H9 (cell line): Measurements from ENCODE around the gene ZNF791. TPM values are rescaled to one million over a fixed set of nuclear protein-coding genes. Genes with fewer than 3 reads are reported as not detected.

Experiments used
- DNase-seq: peaks from one replicate; pipeline ENCODE4 v3.0.0-alpha.2; 2017
- H2AFZ ChIP-seq: one replicate; pipeline ENCODE4 v1.6.1; 2013; ENCODE audit warnings: mild to moderate bottlenecking, low read length, control low read depth, moderate library complexity
- H2AK5ac ChIP-seq: 2 replicates; pipeline ENCODE4 v1.6.1; 2013; ENCODE audit warnings: low read length, control low read depth, mixed read lengths; ENCODE audit not compliant: insufficient read length
- H2BK120ac ChIP-seq: one replicate; pipeline ENCODE4 v1.6.1; 2013; ENCODE audit warnings: low read depth, mild to moderate bottlenecking, low read length, control low read depth, inconsistent platforms; ENCODE audit not compliant: poor library complexity, severe bottlenecking
- H2BK12ac ChIP-seq: 2 replicates; pipeline ENCODE4 v1.6.1; 2013; ENCODE audit warnings: low read length, control low read depth, mixed read lengths, low read depth; ENCODE audit not compliant: insufficient read length
- H2BK15ac ChIP-seq: 2 replicates; pipeline ENCODE4 v1.6.1; 2013; ENCODE audit warnings: low read depth, low read length, control low read depth
- H2BK20ac ChIP-seq: one replicate; pipeline ENCODE4 v1.6.1; 2013; ENCODE audit warnings: low read depth, mild to moderate bottlenecking, low read length, control low read depth, inconsistent platforms; ENCODE audit not compliant: poor library complexity, severe bottlenecking
- H2BK5ac ChIP-seq: 2 replicates; pipeline ENCODE4 v1.6.1; 2013; ENCODE audit warnings: low read length, control low read depth, mixed read lengths; ENCODE audit not compliant: insufficient read length
- H3K14ac ChIP-seq: 2 replicates; pipeline ENCODE4 v1.6.1; 2013; ENCODE audit warnings: low read length, control low read depth; ENCODE audit not compliant: insufficient read depth
- H3K18ac ChIP-seq: 2 replicates; pipeline ENCODE4 v1.6.1; 2013; ENCODE audit warnings: low read depth, mild to moderate bottlenecking, mixed read lengths, low read length, control low read depth; ENCODE audit not compliant: insufficient read length
- H3K23ac ChIP-seq: 2 replicates; pipeline ENCODE4 v1.6.1; 2013; ENCODE audit warnings: low read length, control low read depth, mixed read lengths, low read depth; ENCODE audit not compliant: insufficient read length
- H3K23me2 ChIP-seq: 2 replicates; pipeline ENCODE4 v1.6.1; 2013; ENCODE audit warnings: low read depth, mild to moderate bottlenecking, mixed read lengths, low read length, control low read depth; ENCODE audit not compliant: insufficient read length, poor library complexity, severe bottlenecking
- H3K27ac ChIP-seq: 2 replicates; pipeline ENCODE4 v1.5.1; 2013; ENCODE audit warnings: low read length, control low read depth, mixed read lengths, low read depth; ENCODE audit not compliant: insufficient read length
- H3K27me3 ChIP-seq: 2 replicates; pipeline ENCODE4 v1.6.1; 2013; ENCODE audit warnings: low read length, control low read depth, inconsistent platforms; ENCODE audit not compliant: insufficient read depth
- H3K4ac ChIP-seq: 2 replicates; pipeline ENCODE4 v1.6.1; 2013; ENCODE audit warnings: low read depth, mild to moderate bottlenecking, control low read depth, inconsistent platforms, low read length, moderate library complexity
- H3K4me1 ChIP-seq: 2 replicates; pipeline ENCODE4 v1.6.1; 2013; ENCODE audit warnings: low read length, control low read depth, inconsistent platforms; ENCODE audit not compliant: insufficient read depth
- H3K4me2 ChIP-seq: 2 replicates; pipeline ENCODE4 v1.6.1; 2013; ENCODE audit warnings: low read length, control low read depth, mixed read lengths; ENCODE audit not compliant: insufficient read length, insufficient read depth
- H3K56ac ChIP-seq: 2 replicates; pipeline ENCODE4 v1.6.1; 2013; ENCODE audit warnings: low read depth, mild to moderate bottlenecking, mixed read lengths, low read length, control low read depth; ENCODE audit not compliant: insufficient read length
- H3K79me1 ChIP-seq: 2 replicates; pipeline ENCODE4 v1.6.1; 2013; ENCODE audit warnings: low read depth, mild to moderate bottlenecking, moderate library complexity, low read length, control low read depth, inconsistent platforms; ENCODE audit not compliant: insufficient read depth, poor library complexity, severe bottlenecking
- H3K79me2 ChIP-seq: 2 replicates; pipeline ENCODE4 v1.6.1; 2013; ENCODE audit warnings: low read length, control low read depth, inconsistent platforms; ENCODE audit not compliant: insufficient read depth
- H3K9ac ChIP-seq: 2 replicates; pipeline ENCODE4 v1.6.1; 2013; ENCODE audit warnings: low read length, control low read depth, mixed read lengths; ENCODE audit not compliant: insufficient read length; ENCODE audit errors: extremely low read depth
- H3K9me3 ChIP-seq: one replicate; pipeline ENCODE4 v1.6.1; 2013; ENCODE audit warnings: low read depth, low read length, inconsistent platforms; ENCODE audit not compliant: control insufficient read depth
- H3T11ph ChIP-seq: one replicate; pipeline ENCODE4 v1.6.1; 2013; ENCODE audit warnings: mild to moderate bottlenecking, low read length, control low read depth, inconsistent platforms
- H4K20me1 ChIP-seq: one replicate; pipeline ENCODE4 v1.6.1; 2013; ENCODE audit not compliant: control insufficient read depth, insufficient read length, insufficient read depth
- H4K5ac ChIP-seq: 2 replicates; pipeline ENCODE4 v1.6.1; 2013; ENCODE audit warnings: low read depth, mild to moderate bottlenecking, mixed read lengths, low read length, control low read depth; ENCODE audit not compliant: insufficient read length
- H4K8ac ChIP-seq: replicated peaks from 2 replicates; pipeline ENCODE4 v1.6.1; 2013; ENCODE audit warnings: low read length, control low read depth, mixed read lengths, low read depth; ENCODE audit not compliant: insufficient read length
- H4K91ac ChIP-seq: 2 replicates; pipeline ENCODE4 v1.6.1; 2013; ENCODE audit warnings: low read depth, mild to moderate bottlenecking, moderate library complexity, mixed read lengths, low read length, control low read depth; ENCODE audit not compliant: insufficient read length
- H3K27ac Mint-ChIP-seq, 3 experiments: 2 replicates in 2 of 3; 3 replicates in 1 of 3; pipeline ENCODE4 v1.8.0; 2020 to 2021; ENCODE audit warnings: mixed read lengths in 3 of 3, mild to moderate bottlenecking in 1 of 3, moderate library complexity in 1 of 3
- H3K27me3 Mint-ChIP-seq: 2 replicates; pipeline ENCODE4 v1.8.0; 2021; ENCODE audit warnings: low read depth, mild to moderate bottlenecking, moderate library complexity, mixed read lengths
- H3K36me3 Mint-ChIP-seq, 3 experiments: 2 replicates in 2 of 3; 3 replicates in 1 of 3; pipeline ENCODE4 v1.8.0; 2020 to 2021; ENCODE audit warnings: low read depth in 3 of 3, mixed read lengths in 3 of 3; ENCODE audit not compliant: insufficient read depth in 1 of 3
- H3K4me1 Mint-ChIP-seq, 2 experiments: 2 replicates each; pipeline ENCODE4 v1.8.0; 2020; ENCODE audit warnings: mixed read lengths in 2 of 2
- H3K4me3 Mint-ChIP-seq, 2 experiments: 2 replicates in 1 of 2; 3 replicates in 1 of 2; pipeline ENCODE4 v1.8.0; 2020 to 2021; ENCODE audit warnings: mild to moderate bottlenecking in 2 of 2, mixed read lengths in 2 of 2, moderate library complexity in 1 of 2
- H3K9me3 Mint-ChIP-seq, 2 experiments: 2 replicates in 1 of 2; 3 replicates in 1 of 2; pipeline ENCODE4 v1.8.0; 2020; ENCODE audit warnings: mild to moderate bottlenecking in 2 of 2, mixed read lengths in 2 of 2, moderate library complexity in 1 of 2
- WGBS: extraction: QIAGEN DNeasy Blood & Tissue Kit; methylation state at CpG from one replicate; pipeline ENCODE4 v1.1.7; 2013; ENCODE audit warnings: missing lambda C conversion rate, low lambda C conversion rate, mixed read lengths; ENCODE audit not compliant: insufficient read length; ENCODE audit errors: extremely low coverage; 5-methylcytosine and 5-hydroxymethylcytosine counted together
- total RNA-seq: library from RNA; stranded (reverse); gene quantifications from 2 replicates; pipeline ENCODE4 v1.2.1, GENCODE V29; 2021
- TF ChIP-seq, protein P1 (sequence below): fragments of 200-600 bp; sonication (generic); conservative IDR thresholded peaks from 3 replicates; pipeline ENCODE4 v1.8.0; 2021; ENCODE audit warnings: antibody characterized with exemption, mild to moderate bottlenecking

ZNF791 gene
- total RNA-seq, 1 experiment from 2014 or later = 20.2 TPM

DNA sequence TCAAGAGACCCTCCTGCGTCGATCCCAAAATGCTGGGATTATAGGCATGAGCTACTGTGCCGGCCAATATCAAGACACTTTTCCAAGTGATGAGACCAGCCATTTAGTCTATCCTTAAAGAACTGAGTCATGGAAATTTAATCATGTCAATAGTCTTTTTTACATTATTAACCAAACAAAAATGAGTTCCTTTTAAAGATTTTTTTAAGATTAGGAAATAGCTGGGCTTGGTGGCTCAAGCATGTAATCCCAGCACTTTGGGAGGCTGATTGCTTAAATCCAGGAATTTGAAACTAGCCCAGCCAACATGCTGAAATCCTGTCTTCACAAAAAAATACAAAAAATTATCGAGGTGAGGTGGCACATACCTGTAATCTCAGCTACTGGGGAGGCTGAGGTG is 42.8 kb upstream of the ZNF791 start:
- H3K4me1 ChIP-seq = no peaks in the 10 kb centered on the region
- peaks cover 2% of the 10 kb centered on the region for H3K27me3 Mint-ChIP-seq
- H3K56ac ChIP-seq = no peak overlapping the region
- H4K20me1 ChIP-seq = no peaks in the 10 kb centered on the region
- no peak overlapping the region for H3K4me2 ChIP-seq
- H3K14ac ChIP-seq = no peak overlapping the region
- no peak overlapping the region for H3K27ac Mint-ChIP-seq
- H2BK20ac ChIP-seq = no peak overlapping the region
- no peak overlapping the region for H2BK5ac ChIP-seq
- H3T11ph ChIP-seq = no peak overlapping the region
- H3K79me1 ChIP-seq = no peaks in the 10 kb centered on the region
- H2BK120ac ChIP-seq = no peak overlapping the region
- TF ChIP-seq, protein P1, sequence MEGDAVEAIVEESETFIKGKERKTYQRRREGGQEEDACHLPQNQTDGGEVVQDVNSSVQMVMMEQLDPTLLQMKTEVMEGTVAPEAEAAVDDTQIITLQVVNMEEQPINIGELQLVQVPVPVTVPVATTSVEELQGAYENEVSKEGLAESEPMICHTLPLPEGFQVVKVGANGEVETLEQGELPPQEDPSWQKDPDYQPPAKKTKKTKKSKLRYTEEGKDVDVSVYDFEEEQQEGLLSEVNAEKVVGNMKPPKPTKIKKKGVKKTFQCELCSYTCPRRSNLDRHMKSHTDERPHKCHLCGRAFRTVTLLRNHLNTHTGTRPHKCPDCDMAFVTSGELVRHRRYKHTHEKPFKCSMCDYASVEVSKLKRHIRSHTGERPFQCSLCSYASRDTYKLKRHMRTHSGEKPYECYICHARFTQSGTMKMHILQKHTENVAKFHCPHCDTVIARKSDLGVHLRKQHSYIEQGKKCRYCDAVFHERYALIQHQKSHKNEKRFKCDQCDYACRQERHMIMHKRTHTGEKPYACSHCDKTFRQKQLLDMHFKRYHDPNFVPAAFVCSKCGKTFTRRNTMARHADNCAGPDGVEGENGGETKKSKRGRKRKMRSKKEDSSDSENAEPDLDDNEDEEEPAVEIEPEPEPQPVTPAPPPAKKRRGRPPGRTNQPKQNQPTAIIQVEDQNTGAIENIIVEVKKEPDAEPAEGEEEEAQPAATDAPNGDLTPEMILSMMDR = no peak
- no peaks in the 10 kb centered on the region for H3K79me2 ChIP-seq
- H3K9me3 ChIP-seq = no peaks in the 10 kb centered on the region
- H3K23me2 ChIP-seq = no peaks in the 10 kb centered on the region
- H3K4me1 Mint-ChIP-seq = peaks cover 14% of the 10 kb centered on the region in 2 experiments
- H4K91ac ChIP-seq = no peak overlapping the region
- H3K27me3 ChIP-seq = no peaks in the 10 kb centered on the region
- DNase-seq = no peak
- H2BK12ac ChIP-seq = no peak overlapping the region
- no peak overlapping the region for H3K27ac ChIP-seq
- H2AFZ ChIP-seq = no peak overlapping the region
- no peak overlapping the region for H2BK15ac ChIP-seq
- no peak overlapping the region for H3K9ac ChIP-seq
- peaks cover 1 to 3% of the 10 kb centered on the region in 2 experiments; a peak in 4 of 5 replicates for H3K9me3 Mint-ChIP-seq
- no peak overlapping the region for H3K4ac ChIP-seq
- H3K36me3 Mint-ChIP-seq = peaks cover 0 to 4% (median 0%) of the 10 kb centered on the region in 3 experiments; a peak in 1 of 7 replicates
- WGBS = no CpG with 5 or more reads among the region's 4 CpGs
- no peak overlapping the region for H2AK5ac ChIP-seq
- H3K23ac ChIP-seq = no peak overlapping the region
- no peak overlapping the region for H4K5ac ChIP-seq
- no peak overlapping the region for H3K4me3 Mint-ChIP-seq
- H3K18ac ChIP-seq = no peak overlapping the region
- no peak overlapping the region for H4K8ac ChIP-seq
